Neural progenitor cell (in vitro differentiated cells): ENCODE measurements around the gene MRPL11. TPM values are rescaled to one million over a fixed set of nuclear protein-coding genes. Genes with fewer than 3 reads are reported as not detected.
A peak's percentile ranks its signal among the peaks of the same experiment; 100 is the strongest.
"Not testable (repeated sequence)": the region's sequence is repeated elsewhere in the genome, so short reads cannot be mapped to it uniquely, and the experiment has no call there.

Experiments used
- DNase-seq: peaks from one replicate; pipeline ENCODE4 v3.0.0-alpha.2; 2016; ENCODE audit warnings: low spot score
- H2AFZ ChIP-seq: fragments of 200-600 bp; sonication (generic); replicated peaks from 2 replicates; pipeline ENCODE4 v1.6.1; 2016; ENCODE audit warnings: antibody characterized with exemption
- H3F3A ChIP-seq: fragments of 200-600 bp; sonication (generic); 2 replicates; pipeline ENCODE4 v1.6.1; 2016; ENCODE audit warnings: antibody characterized with exemption, low read depth
- H3K27ac ChIP-seq: fragments of 200-600 bp; sonication (generic); 2 replicates; pipeline ENCODE4 v1.5.1; 2016; ENCODE audit warnings: mild to moderate bottlenecking
- H3K27me3 ChIP-seq: fragments of 200-600 bp; sonication (generic); 2 replicates; pipeline ENCODE4 v1.6.1; 2016; ENCODE audit warnings: mild to moderate bottlenecking, moderate library complexity
- H3K36me3 ChIP-seq: fragments of 200-600 bp; sonication (generic); 2 replicates; pipeline ENCODE4 v1.5.1; 2016
- H3K4me1 ChIP-seq: fragments of 200-600 bp; sonication (generic); 2 replicates; pipeline ENCODE4 v1.6.1; 2016; ENCODE audit warnings: mixed run types
- H3K4me2 ChIP-seq: fragments of 200-600 bp; sonication (generic); 2 replicates; pipeline ENCODE4 v1.6.1; 2016
- H3K4me3 ChIP-seq: fragments of 200-600 bp; sonication (generic); 2 replicates; pipeline ENCODE4 v1.5.1; 2016
- H3K79me2 ChIP-seq: fragments of 200-600 bp; sonication (generic); 2 replicates; pipeline ENCODE4 v1.6.1; 2016; ENCODE audit warnings: low read depth
- H3K9ac ChIP-seq: fragments of 200-600 bp; sonication (generic); 2 replicates; pipeline ENCODE4 v1.6.1; 2016
- H3K9me3 ChIP-seq: fragments of 200-600 bp; sonication (generic); 2 replicates; pipeline ENCODE4 v1.5.1; 2016; ENCODE audit warnings: low read depth
- H4K20me1 ChIP-seq: fragments of 200-600 bp; sonication (generic); 2 replicates; pipeline ENCODE4 v1.6.1; 2016; ENCODE audit warnings: low read depth
- H3K27ac Mint-ChIP-seq: 3 replicates; pipeline ENCODE4 v1.8.0; 2021; ENCODE audit warnings: mixed read lengths
- H3K27me3 Mint-ChIP-seq: 2 replicates; pipeline ENCODE4 v1.8.0; 2022; ENCODE audit warnings: low read depth, mild to moderate bottlenecking, inconsistent platforms, moderate library complexity, mixed read lengths; ENCODE audit not compliant: insufficient read depth
- H3K36me3 Mint-ChIP-seq: 3 replicates; pipeline ENCODE4 v1.8.0; 2021; ENCODE audit warnings: mixed read lengths
- H3K4me1 Mint-ChIP-seq: 3 replicates; pipeline ENCODE4 v1.8.0; 2021; ENCODE audit warnings: mixed read lengths
- H3K4me3 Mint-ChIP-seq: 3 replicates; pipeline ENCODE4 v1.8.0; 2021; ENCODE audit warnings: mild to moderate bottlenecking, moderate library complexity, mixed read lengths
- H3K9me3 Mint-ChIP-seq: 3 replicates; pipeline ENCODE4 v1.8.0; 2020; ENCODE audit warnings: mixed read lengths
- CTCF ChIP-seq: fragments of 200-600 bp; sonication (generic); IDR thresholded peaks from 2 replicates; pipeline ENCODE4 v1.5.1; 2017; ENCODE audit warnings: antibody characterized with exemption, mild to moderate bottlenecking
- EZH2 ChIP-seq: fragments of 200-600 bp; sonication (generic); IDR thresholded peaks from 2 replicates; pipeline ENCODE4 v1.6.1; 2017; ENCODE audit warnings: antibody characterized with exemption, mild to moderate bottlenecking, moderate library complexity
- EZH2phosphoT487 ChIP-seq: fragments of 200-600 bp; sonication (generic); IDR thresholded peaks from 2 replicates; pipeline ENCODE4 v1.6.1; 2017; ENCODE audit warnings: antibody characterized with exemption
- total RNA-seq: library from RNA; depleted of rRNA; stranded (reverse); fragments of >200 nt; gene quantifications from 2 replicates; pipeline ENCODE4 v1.2.3, GENCODE V29; 2015; ENCODE audit warnings: low replicate concordance

Gene MRPL11
- total RNA-seq, 1 donor from 2014 or later = 131 TPM

- peaks cover 7% of the 10 kb centered on the region for H3K27me3 Mint-ChIP-seq
- peaks cover 2% of the 10 kb centered on the region for H3K36me3 Mint-ChIP-seq
- TF ChIP-seq EZH2phosphoT487 (no peak), CTCF (no peak), EZH2 (no peak)
- Histone ChIP-seq H3K4me2 (no peak overlapping the region), H3K79me2 (peaks cover 4% of the 10 kb centered on the region), H4K20me1 (no peaks in the 10 kb centered on the region), H3K36me3 (no peaks in the 10 kb centered on the region), H2AFZ (no peak overlapping the region), H3K27me3 (no peaks in the 10 kb centered on the region), H3K9ac (no peak overlapping the region), H3F3A (no peaks in the 10 kb centered on the region), H3K4me1 (peaks cover under 1% of the 10 kb centered on the region), H3K4me3 (no peak overlapping the region), H3K27ac (no peak overlapping the region), H3K9me3 (no peaks in the 10 kb centered on the region)
- H3K27ac Mint-ChIP-seq = no peak overlapping the region
- H3K4me1 Mint-ChIP-seq = peaks cover 4% of the 10 kb centered on the region
- no peak overlapping the region for H3K4me3 Mint-ChIP-seq
- H3K9me3 Mint-ChIP-seq = no peaks in the 10 kb centered on the region
- DNase-seq = no peak
Measured at GRCh38 chr11:66432597-66432996, 6.1 kb downstream of the MRPL11 start.

DNA sequence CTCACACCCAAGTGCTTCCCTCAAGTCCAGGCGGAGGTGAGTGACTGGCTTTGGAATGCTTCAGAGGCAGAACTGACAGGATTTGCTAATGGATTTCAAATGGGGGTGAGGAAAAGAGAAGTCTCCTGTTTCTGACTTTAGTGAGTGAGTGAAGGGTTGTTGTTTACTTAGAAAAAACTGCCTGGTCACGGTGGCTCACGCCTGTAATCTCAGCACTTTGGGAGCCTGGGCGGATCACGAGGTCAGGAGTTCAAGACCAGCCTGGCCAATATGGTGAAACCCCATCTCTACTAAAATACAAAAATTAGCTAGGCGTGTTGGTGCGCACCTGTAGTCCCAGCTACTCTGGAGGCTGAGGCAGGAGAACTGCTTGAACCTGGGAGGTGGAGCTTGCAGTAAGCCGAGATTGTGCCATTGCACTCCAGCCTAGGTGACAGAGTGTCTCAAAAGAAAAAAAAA, 6.7 kb downstream of the MRPL11 start:
- not testable (repeated sequence) for H3K79me2 ChIP-seq, H3K4me1 ChIP-seq, H2AFZ ChIP-seq, DNase-seq, H3K27ac Mint-ChIP-seq, H3K9me3 Mint-ChIP-seq, H3K36me3 ChIP-seq, H3K27ac ChIP-seq, H4K20me1 ChIP-seq, H3K9ac ChIP-seq, H3K9me3 ChIP-seq, H3F3A ChIP-seq, H3K4me3 Mint-ChIP-seq, H3K4me1 Mint-ChIP-seq, H3K36me3 Mint-ChIP-seq, H3K4me3 ChIP-seq, H3K4me2 ChIP-seq, H3K27me3 ChIP-seq, H3K27me3 Mint-ChIP-seq

GRCh38 chr11:66431287-66431686, 7.4 kb downstream of the MRPL11 start:
- H4K20me1 ChIP-seq, H3K36me3 Mint-ChIP-seq: not testable (repeated sequence)

DNA sequence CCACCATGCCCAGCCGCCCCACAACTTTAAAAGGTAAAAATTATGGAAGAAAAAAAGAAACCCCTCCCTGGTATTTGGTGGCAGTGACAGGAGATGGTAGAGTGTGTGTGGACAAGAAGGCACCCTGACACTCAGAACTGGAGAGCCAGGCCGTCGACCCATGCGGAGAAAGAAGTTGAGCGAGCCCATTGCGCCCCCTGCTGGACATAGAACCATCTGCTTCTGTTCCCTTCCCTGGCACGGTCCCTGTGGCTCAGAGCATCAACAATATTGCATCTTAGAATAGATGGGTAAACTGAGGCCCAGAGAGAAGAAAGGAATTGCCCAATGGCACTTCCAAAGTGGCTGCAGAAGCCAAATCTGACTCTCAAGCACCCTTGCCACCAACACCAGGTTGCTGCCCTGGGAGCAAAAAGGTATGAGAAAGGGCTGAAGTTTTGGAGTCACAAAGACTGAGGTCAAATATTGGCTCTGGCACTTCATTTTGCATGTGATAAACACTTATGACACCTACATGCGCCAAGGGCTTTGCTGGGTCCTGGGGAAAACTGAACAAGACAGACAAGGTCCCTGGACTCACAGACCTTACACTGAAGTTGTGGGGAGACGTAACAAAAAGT, 8.6 kb downstream of the MRPL11 start:
- peak; percentile 91 for DNase-seq
- no peak overlapping the region for H3K4me3 Mint-ChIP-seq
- Histone ChIP-seq H3K27me3 (no peaks in the 10 kb centered on the region), H3K4me3 (no peak overlapping the region), H3K4me2 (no peak overlapping the region), H4K20me1 (no peaks in the 10 kb centered on the region), H3K79me2 (no peaks in the 10 kb centered on the region), H2AFZ (no peak overlapping the region), H3K36me3 (no peaks in the 10 kb centered on the region), H3F3A (no peaks in the 10 kb centered on the region), H3K9ac (no peak overlapping the region), H3K4me1 (no peaks in the 10 kb centered on the region), H3K27ac (no peak overlapping the region), H3K9me3 (no peaks in the 10 kb centered on the region)
- no peaks in the 10 kb centered on the region for H3K4me1 Mint-ChIP-seq
- H3K9me3 Mint-ChIP-seq = no peaks in the 10 kb centered on the region
- no peaks in the 10 kb centered on the region for H3K36me3 Mint-ChIP-seq
- peak overlapping the region; percentile 10 for H3K27ac Mint-ChIP-seq
- TF ChIP-seq CTCF (peak; percentile 90), EZH2phosphoT487 (no peak)
- peaks cover 7% of the 10 kb centered on the region for H3K27me3 Mint-ChIP-seq

More at GRCh38 chr11:66431287-66431686, 7.4 kb downstream of the MRPL11 start:
- H3K9me3 Mint-ChIP-seq, H3K4me3 ChIP-seq, H3K36me3 ChIP-seq, H3K27me3 Mint-ChIP-seq, DNase-seq, H3K9ac ChIP-seq, H3K27ac ChIP-seq, H3K27me3 ChIP-seq, H3K4me1 ChIP-seq, H3K4me2 ChIP-seq, H3K9me3 ChIP-seq, H2AFZ ChIP-seq, H3K79me2 ChIP-seq, H3K4me1 Mint-ChIP-seq, H3K4me3 Mint-ChIP-seq, H3F3A ChIP-seq, H3K27ac Mint-ChIP-seq: not testable (repeated sequence)
